ENCODE data around the gene WDR89. TPM values are rescaled to one million over a fixed set of nuclear protein-coding genes. Genes with fewer than 3 reads are reported as not detected.

The WDR89 gene
- total RNA-seq (21.0 TPM), polyA plus RNA-seq (17.0 TPM)
- long read RNA-seq, donor 1, partial matches to known transcripts: 0 of 2 reads
- long read RNA-seq, donor 1, other reads (novel, unspliced or antisense): 0 of 2 reads
- long read RNA-seq, donor 2: 0 reads
- long read RNA-seq, donor 3, transcript WDR89-204 (1 exons, 2,935 nt): major isoform, 13 of 24 reads
- long read RNA-seq, donor 3, partial matches to known transcripts: 10 of 24 reads
- long read RNA-seq, donor 3, other reads (novel, unspliced or antisense): 0 of 24 reads
- long read RNA-seq, donor 4, transcript WDR89-204 (1 exons, 2,935 nt): major isoform, 7 of 7 reads
- long read RNA-seq, donor 4, partial matches to known transcripts: 0 of 7 reads
- long read RNA-seq, donor 4, other reads (novel, unspliced or antisense): 0 of 7 reads
- long read RNA-seq, donor 5, transcript WDR89-204 (1 exons, 2,935 nt): major isoform, 19 of 59 reads
- long read RNA-seq, donor 5, partial matches to known transcripts: 33 of 59 reads
- long read RNA-seq, donor 5, other reads (novel, unspliced or antisense): 7 of 59 reads
- long read RNA-seq, donor 6, transcript WDR89-204 (1 exons, 2,935 nt): major isoform, 5 of 5 reads
- long read RNA-seq, donor 6, partial matches to known transcripts: 0 of 5 reads
- long read RNA-seq, donor 6, other reads (novel, unspliced or antisense): 0 of 5 reads
- long read RNA-seq, donor 7, transcript WDR89-204 (1 exons, 2,935 nt): major isoform, 7 of 17 reads
- long read RNA-seq, donor 7, partial matches to known transcripts: 0 of 17 reads
- long read RNA-seq, donor 7, other reads (novel, unspliced or antisense): 9 of 17 reads
- long read RNA-seq, donor 8, partial matches to known transcripts: 0 of 1 reads
- long read RNA-seq, donor 8, other reads (novel, unspliced or antisense): 0 of 1 reads
- long read RNA-seq, donor 9, partial matches to known transcripts: 6 of 10 reads
- long read RNA-seq, donor 9, other reads (novel, unspliced or antisense): 0 of 10 reads
- long read RNA-seq, donor 10, partial matches to known transcripts: 0 of 3 reads
- long read RNA-seq, donor 10, other reads (novel, unspliced or antisense): 0 of 3 reads

GRCh38 chr14:63641473-63642228 lies at the start of gene WDR89:
WDR89 (minus strand) TSS chr14:63641871; CDS start chr14:63599942, 41,929 bp downstream.
- peak within 1 kb of the TSS; percentile 66 to 83 for H3K4me3 ChIP-seq (ENCODE audit: low read length in 2 of 2)
- WGBS: under 1% methylated on average over 60 of the region's 60 CpGs
- peaks cover 0 to 4% of the 10 kb centered on the region in 2 donors for H3K36me3 ChIP-seq (ENCODE audit: control insufficient read depth in 2 of 2, insufficient read depth in 2 of 2, low read length in 1 of 2)
- H3K9me3 ChIP-seq (ENCODE audit: control insufficient read depth in 2 of 2, insufficient read depth in 1 of 2, low read length in 1 of 2): no peaks in the 10 kb centered on the region
- no peaks in the 10 kb centered on the region for H3K27me3 ChIP-seq (ENCODE audit: control insufficient read depth in 2 of 2, insufficient read depth in 1 of 2, low read length in 1 of 2)
- H3K4me1 ChIP-seq (ENCODE audit: control insufficient read depth in 2 of 2, insufficient read depth in 2 of 2, low read length in 2 of 2): peaks cover 0 to 9% of the 10 kb centered on the region in 2 donors
- peak within 1 kb of the TSS; percentile 93 to 99 for H3K27ac ChIP-seq (ENCODE audit: low read depth in 1 of 2, low read length in 1 of 2)
- peak; percentile 85 to 99 (median 98) for DNase-seq (ENCODE audit: low read depth in 6 of 9, low spot score in 9 of 9)

- DNase-seq (ENCODE audit: low read depth in 6 of 9, low spot score in 9 of 9): no peak
- no peak overlapping the region for H3K27ac ChIP-seq (ENCODE audit: low read depth in 1 of 2, low read length in 1 of 2)
- WGBS: 98% methylated on average over 3 of the region's 3 CpGs
These were observed 47.5 kb upstream of the WDR89 start for GRCh38 chr14:63689132-63689531.

GRCh38 chr14:63686926-63687325 lies 45.3 kb upstream of the WDR89 start:
- Histone ChIP-seq H3K36me3 (ENCODE audit: control insufficient read depth in 2 of 2, insufficient read depth in 2 of 2, low read length in 1 of 2) (peaks cover 0 to 5% of the 10 kb centered on the region in 2 donors), H3K9me3 (ENCODE audit: control insufficient read depth in 2 of 2, insufficient read depth in 1 of 2, low read length in 1 of 2) (no peaks in the 10 kb centered on the region), H3K27me3 (ENCODE audit: control insufficient read depth in 2 of 2, insufficient read depth in 1 of 2, low read length in 1 of 2) (no peaks in the 10 kb centered on the region), H3K4me1 (ENCODE audit: control insufficient read depth in 2 of 2, insufficient read depth in 2 of 2, low read length in 2 of 2) (no peaks in the 10 kb centered on the region), H3K4me3 (ENCODE audit: low read length in 2 of 2) (no peak overlapping the region), H3K27ac (ENCODE audit: low read depth in 1 of 2, low read length in 1 of 2) (no peak overlapping the region)
- no peak for DNase-seq (ENCODE audit: low read depth in 6 of 9, low spot score in 9 of 9)

More at GRCh38 chr14:63689132-63689531, 47.5 kb upstream of the WDR89 start:
- Histone ChIP-seq H3K4me3 (ENCODE audit: low read length in 2 of 2) (no peak overlapping the region), H3K4me1 (ENCODE audit: control insufficient read depth in 2 of 2, insufficient read depth in 2 of 2, low read length in 2 of 2) (no peaks in the 10 kb centered on the region), H3K9me3 (ENCODE audit: control insufficient read depth in 2 of 2, insufficient read depth in 1 of 2, low read length in 1 of 2) (no peaks in the 10 kb centered on the region), H3K27me3 (ENCODE audit: control insufficient read depth in 2 of 2, insufficient read depth in 1 of 2, low read length in 1 of 2) (no peaks in the 10 kb centered on the region), H3K36me3 (ENCODE audit: control insufficient read depth in 2 of 2, insufficient read depth in 2 of 2, low read length in 1 of 2) (peaks cover 0 to 8% of the 10 kb centered on the region in 2 donors)

GRCh38 chr14:63685401-63685800 lies 43.7 kb upstream of the WDR89 start:
- Histone ChIP-seq H3K36me3 (ENCODE audit: control insufficient read depth in 2 of 2, insufficient read depth in 2 of 2, low read length in 1 of 2) (peaks cover 0 to 5% of the 10 kb centered on the region in 2 donors), H3K27me3 (ENCODE audit: control insufficient read depth in 2 of 2, insufficient read depth in 1 of 2, low read length in 1 of 2) (no peaks in the 10 kb centered on the region), H3K9me3 (ENCODE audit: control insufficient read depth in 2 of 2, insufficient read depth in 1 of 2, low read length in 1 of 2) (no peaks in the 10 kb centered on the region), H3K4me1 (ENCODE audit: control insufficient read depth in 2 of 2, insufficient read depth in 2 of 2, low read length in 2 of 2) (no peaks in the 10 kb centered on the region), H3K27ac (ENCODE audit: low read depth in 1 of 2, low read length in 1 of 2) (no peak overlapping the region), H3K4me3 (ENCODE audit: low read length in 2 of 2) (no peak overlapping the region)
- no peak for DNase-seq (ENCODE audit: low read depth in 6 of 9, low spot score in 9 of 9)
- 99% methylated on average over 1 of the region's 1 CpG for WGBS

GRCh38 chr14:63682727-63683593 lies 41.3 kb upstream of the WDR89 start:
- H3K27ac ChIP-seq (ENCODE audit: low read depth in 1 of 2, low read length in 1 of 2): no peak overlapping the region
- no peak for DNase-seq (ENCODE audit: low read depth in 6 of 9, low spot score in 9 of 9)
- no peaks in the 10 kb centered on the region for H3K9me3 ChIP-seq (ENCODE audit: control insufficient read depth in 2 of 2, insufficient read depth in 1 of 2, low read length in 1 of 2)
- H3K36me3 ChIP-seq (ENCODE audit: control insufficient read depth in 2 of 2, insufficient read depth in 2 of 2, low read length in 1 of 2): peaks cover 0 to 5% of the 10 kb centered on the region in 2 donors
- no peaks in the 10 kb centered on the region for H3K27me3 ChIP-seq (ENCODE audit: control insufficient read depth in 2 of 2, insufficient read depth in 1 of 2, low read length in 1 of 2)
- 95% methylated on average over 9 of the region's 9 CpGs for WGBS
- H3K4me1 ChIP-seq (ENCODE audit: control insufficient read depth in 2 of 2, insufficient read depth in 2 of 2, low read length in 2 of 2): peaks cover 1 to 3% of the 10 kb centered on the region in 2 donors
- H3K4me3 ChIP-seq (ENCODE audit: low read length in 2 of 2): no peak overlapping the region

GRCh38 chr14:63678536-63678935 lies 36.9 kb upstream of the WDR89 start:
- Histone ChIP-seq H3K36me3 (ENCODE audit: control insufficient read depth in 2 of 2, insufficient read depth in 2 of 2, low read length in 1 of 2) (peaks cover 0 to 3% of the 10 kb centered on the region in 2 donors), H3K27me3 (ENCODE audit: control insufficient read depth in 2 of 2, insufficient read depth in 1 of 2, low read length in 1 of 2) (no peaks in the 10 kb centered on the region), H3K4me3 (ENCODE audit: low read length in 2 of 2) (no peak overlapping the region), H3K27ac (ENCODE audit: low read depth in 1 of 2, low read length in 1 of 2) (no peak overlapping the region), H3K9me3 (ENCODE audit: control insufficient read depth in 2 of 2, insufficient read depth in 1 of 2, low read length in 1 of 2) (no peaks in the 10 kb centered on the region), H3K4me1 (ENCODE audit: control insufficient read depth in 2 of 2, insufficient read depth in 2 of 2, low read length in 2 of 2) (peaks cover 2 to 9% of the 10 kb centered on the region in 2 donors)
- 100% methylated on average over 1 of the region's 1 CpG for WGBS
- no peak for DNase-seq (ENCODE audit: low read depth in 6 of 9, low spot score in 9 of 9)

- no peak overlapping the region for H3K4me3 ChIP-seq (ENCODE audit: low read length in 2 of 2)
- peaks cover 0 to 3% of the 10 kb centered on the region in 2 donors for H3K36me3 ChIP-seq (ENCODE audit: control insufficient read depth in 2 of 2, insufficient read depth in 2 of 2, low read length in 1 of 2)
- H3K27ac ChIP-seq (ENCODE audit: low read depth in 1 of 2, low read length in 1 of 2): no peak overlapping the region
- peaks cover 2 to 9% of the 10 kb centered on the region in 2 donors for H3K4me1 ChIP-seq (ENCODE audit: control insufficient read depth in 2 of 2, insufficient read depth in 2 of 2, low read length in 2 of 2)
- H3K9me3 ChIP-seq (ENCODE audit: control insufficient read depth in 2 of 2, insufficient read depth in 1 of 2, low read length in 1 of 2): no peaks in the 10 kb centered on the region
- DNase-seq (ENCODE audit: low read depth in 6 of 9, low spot score in 9 of 9): peak in 6 of 9 donors; percentile 3 to 42 (median 8)
- H3K27me3 ChIP-seq (ENCODE audit: control insufficient read depth in 2 of 2, insufficient read depth in 1 of 2, low read length in 1 of 2): no peaks in the 10 kb centered on the region
- WGBS: 95% methylated on average over 3 of the region's 3 CpGs
These were observed 36.3 kb upstream of the WDR89 start for GRCh38 chr14:63677891-63678379.

GRCh38 chr14:63676615-63677014 lies 34.9 kb upstream of the WDR89 start:
- no peaks in the 10 kb centered on the region for H3K9me3 ChIP-seq (ENCODE audit: control insufficient read depth in 2 of 2, insufficient read depth in 1 of 2, low read length in 1 of 2)
- H3K27me3 ChIP-seq (ENCODE audit: control insufficient read depth in 2 of 2, insufficient read depth in 1 of 2, low read length in 1 of 2): no peaks in the 10 kb centered on the region
- H3K4me3 ChIP-seq (ENCODE audit: low read length in 2 of 2): no peak overlapping the region
- H3K36me3 ChIP-seq (ENCODE audit: control insufficient read depth in 2 of 2, insufficient read depth in 2 of 2, low read length in 1 of 2): peaks cover 0 to 3% of the 10 kb centered on the region in 2 donors
- H3K4me1 ChIP-seq (ENCODE audit: control insufficient read depth in 2 of 2, insufficient read depth in 2 of 2, low read length in 2 of 2): peaks cover 2 to 9% of the 10 kb centered on the region in 2 donors
- no peak for DNase-seq (ENCODE audit: low read depth in 6 of 9, low spot score in 9 of 9)
- no peak overlapping the region for H3K27ac ChIP-seq (ENCODE audit: low read depth in 1 of 2, low read length in 1 of 2)
- WGBS: 99% methylated on average over 3 of the region's 3 CpGs

All from thymus (tissue), 14 donors.